Non-pigmented ciliary epithelial cell (primary cell): ENCODE data around the gene RAP1GAP2.

ENCODE experiments used
- DNase-seq: peaks from one replicate; pipeline ENCODE4 v3.0.0-alpha.2; 2010; ENCODE audit warnings: low read depth

Gene RAP1GAP2

DNA sequence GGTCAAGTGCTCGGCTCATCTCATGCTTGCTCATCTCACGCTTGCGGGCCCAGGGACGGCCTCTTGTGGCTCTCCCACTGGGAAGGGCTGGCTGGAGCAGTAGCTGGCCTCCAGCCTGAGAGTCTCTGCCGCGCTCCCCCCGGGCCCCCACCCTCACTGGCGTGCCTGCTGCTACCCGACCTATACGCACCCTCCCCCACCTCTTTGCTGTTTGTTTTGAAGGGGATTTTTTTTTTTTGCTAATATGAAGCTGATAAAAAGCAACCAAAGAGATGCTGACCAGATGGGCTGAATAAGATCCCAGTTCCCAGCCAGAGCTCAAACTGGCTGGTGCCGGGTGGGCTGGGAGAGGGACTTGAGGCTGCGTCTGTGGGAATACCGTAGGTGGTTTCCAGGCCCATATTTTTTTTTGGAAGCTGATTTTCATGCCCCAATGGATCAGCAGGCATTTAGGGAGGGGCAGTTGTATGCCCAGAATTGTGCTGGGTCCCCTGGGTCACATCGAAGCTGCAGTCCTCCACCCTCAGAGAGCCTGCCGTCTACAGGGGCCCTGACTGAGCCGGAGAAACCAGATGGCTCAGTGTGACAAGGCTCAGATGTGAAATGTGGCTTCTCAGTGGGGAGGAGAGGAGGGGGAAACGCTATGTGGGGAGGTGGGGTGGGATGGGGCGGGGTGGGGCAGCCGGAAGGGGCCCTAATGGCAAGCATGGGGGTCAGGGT lies 115.0 kb downstream of the RAP1GAP2 start:
- no peak for DNase-seq

DNA sequence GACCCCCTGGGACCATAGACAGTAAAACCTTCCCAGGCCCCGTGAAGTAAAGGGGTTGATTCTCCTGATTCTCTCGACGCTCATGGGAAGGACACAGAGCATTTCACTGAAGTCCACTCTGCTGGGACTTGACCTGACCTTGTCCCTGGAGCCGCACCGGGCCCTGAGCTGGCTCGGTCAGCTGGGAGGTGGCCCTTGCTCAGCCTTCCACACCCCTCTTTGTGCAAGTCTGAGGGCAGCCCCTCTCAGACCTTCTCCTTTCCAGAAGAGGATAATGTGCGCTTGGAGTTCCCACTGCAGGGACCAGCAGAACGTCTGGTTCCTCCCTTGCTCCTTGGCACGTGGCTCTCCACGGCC lies 115.5 kb downstream of the RAP1GAP2 start:
- no peak for DNase-seq

DNA sequence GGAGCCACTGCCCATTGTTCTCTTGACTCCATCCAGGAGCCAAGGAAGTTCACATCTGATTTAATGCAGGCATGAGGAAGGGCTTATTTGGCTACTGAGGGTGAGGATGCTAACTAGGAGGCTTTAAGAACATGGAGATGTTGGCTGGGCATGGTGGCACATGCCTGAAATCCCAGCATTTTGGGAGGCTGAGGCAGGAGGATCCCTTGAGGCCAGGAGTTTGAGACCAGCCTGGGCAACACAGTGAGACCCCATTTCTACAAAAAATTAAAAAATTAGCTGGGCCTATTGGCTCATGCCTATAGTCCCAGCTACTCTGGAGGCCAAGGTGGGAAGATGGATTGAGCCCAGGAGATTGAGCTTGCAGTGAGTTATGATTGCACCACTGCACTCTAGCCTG lies 116.5 kb downstream of the RAP1GAP2 start:
- no peak for DNase-seq

DNA sequence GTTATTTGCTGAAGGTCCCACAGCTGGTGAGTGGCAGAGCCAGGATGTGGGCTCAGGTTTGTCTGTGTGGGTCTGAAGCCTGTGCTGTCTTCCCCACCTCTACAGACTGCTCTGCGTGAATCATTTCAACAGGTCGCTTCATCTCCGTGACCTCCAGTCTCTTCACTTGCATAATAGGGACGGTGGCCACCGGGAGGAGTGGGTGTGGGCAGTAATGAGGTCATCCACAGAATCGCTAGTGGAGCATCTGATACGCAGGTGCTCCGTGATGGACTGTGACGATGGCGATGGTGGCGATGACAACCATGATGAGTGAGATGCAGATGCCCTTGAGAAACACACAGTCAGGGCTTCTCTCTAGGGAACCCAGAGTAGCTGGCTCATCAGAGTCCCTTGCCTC lies 120.2 kb downstream of the RAP1GAP2 start:
- DNase-seq, result no peak

DNA sequence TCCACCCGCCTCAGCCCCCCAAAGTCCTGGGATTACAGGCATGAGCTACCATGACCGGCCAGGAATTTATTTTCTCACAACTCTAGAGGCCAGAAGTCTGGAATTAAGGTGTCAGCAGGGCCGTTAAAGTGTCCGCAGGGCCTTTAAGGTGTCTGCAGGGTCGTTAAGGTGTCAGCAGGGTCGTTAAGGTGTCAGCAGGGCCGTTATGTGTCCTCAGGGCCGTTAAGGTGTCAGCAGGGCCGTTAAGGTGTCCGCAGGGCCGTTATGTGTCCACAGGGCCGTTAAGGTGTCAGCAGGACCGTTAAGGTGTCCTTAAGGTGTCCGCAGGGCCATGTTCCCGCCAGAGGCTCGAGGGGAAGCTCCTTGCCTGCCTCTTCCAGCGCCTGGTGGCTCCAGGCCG lies 125.2 kb downstream of the RAP1GAP2 start:
- no peak for DNase-seq

DNA sequence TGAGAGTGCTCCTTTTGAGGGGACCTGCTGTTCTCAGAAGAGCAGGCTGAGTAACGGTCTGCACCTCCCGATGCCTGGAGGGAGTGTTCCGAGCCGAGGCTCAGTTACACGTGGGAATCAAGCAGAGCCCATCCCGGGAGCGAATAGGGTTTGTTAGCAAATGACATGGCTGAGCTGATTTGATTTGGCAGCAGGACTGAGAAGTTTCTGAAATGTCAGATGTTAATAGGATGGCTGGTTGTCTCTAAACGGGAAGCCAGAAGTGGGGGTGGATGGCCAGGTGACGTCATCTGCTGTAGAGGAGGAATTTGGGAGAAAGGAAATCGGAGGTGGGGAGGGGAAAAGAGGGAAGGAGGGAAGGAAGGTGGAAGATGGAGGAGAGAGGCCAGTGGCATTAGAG lies 128.0 kb downstream of the RAP1GAP2 start:
- no peak for DNase-seq

DNA sequence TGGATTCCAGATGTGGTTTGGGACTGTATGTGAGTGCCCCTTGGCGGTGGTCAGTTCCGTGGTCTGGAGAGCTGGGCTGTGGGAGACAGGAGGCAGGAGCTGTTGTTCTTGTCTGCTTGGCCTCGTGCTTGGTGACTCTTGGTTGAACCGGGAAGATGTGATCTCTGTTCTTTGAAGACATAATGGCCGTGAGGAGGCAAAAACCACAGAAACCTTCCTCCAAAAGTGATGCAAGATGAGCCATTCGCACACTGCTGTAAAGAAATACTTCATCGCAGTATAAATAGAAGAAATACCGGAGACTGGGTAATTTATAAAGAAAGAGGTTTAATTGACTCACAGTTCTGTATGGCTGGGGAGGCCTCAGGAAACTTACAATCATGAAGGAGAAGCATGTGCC lies 128.8 kb downstream of the RAP1GAP2 start:
- no peak for DNase-seq

DNA sequence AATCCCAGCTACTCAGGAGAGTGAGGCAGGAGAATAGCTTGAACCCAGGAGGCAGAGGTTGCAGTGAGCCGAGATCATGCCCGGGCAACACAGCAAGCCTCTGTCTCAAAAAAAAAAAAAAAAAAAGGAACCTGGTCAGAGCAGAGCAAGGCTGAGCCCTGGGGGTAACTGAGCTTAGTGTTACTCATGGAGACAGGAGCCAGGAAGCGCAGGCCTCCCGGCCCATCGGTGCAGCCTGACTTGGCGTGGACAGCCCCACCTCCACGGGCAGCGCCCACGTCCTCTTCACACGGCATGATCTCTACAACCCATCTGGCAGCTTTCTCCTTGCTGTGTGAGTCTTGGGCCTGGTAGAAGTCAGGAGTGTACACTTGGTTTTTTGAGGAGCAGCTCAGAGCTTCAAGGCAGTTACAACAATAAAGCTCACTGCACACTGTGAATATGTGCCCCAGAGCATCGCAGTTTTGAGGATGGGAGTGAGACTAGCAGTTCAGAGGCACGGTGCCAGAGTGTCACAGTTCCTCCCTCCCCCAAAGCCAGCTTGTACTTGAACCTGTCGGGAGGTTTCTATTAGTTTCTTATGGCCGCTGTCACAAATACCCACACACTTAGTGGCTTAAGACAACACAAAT lies 129.9 kb downstream of the RAP1GAP2 start:
- DNase-seq, result no peak

DNA sequence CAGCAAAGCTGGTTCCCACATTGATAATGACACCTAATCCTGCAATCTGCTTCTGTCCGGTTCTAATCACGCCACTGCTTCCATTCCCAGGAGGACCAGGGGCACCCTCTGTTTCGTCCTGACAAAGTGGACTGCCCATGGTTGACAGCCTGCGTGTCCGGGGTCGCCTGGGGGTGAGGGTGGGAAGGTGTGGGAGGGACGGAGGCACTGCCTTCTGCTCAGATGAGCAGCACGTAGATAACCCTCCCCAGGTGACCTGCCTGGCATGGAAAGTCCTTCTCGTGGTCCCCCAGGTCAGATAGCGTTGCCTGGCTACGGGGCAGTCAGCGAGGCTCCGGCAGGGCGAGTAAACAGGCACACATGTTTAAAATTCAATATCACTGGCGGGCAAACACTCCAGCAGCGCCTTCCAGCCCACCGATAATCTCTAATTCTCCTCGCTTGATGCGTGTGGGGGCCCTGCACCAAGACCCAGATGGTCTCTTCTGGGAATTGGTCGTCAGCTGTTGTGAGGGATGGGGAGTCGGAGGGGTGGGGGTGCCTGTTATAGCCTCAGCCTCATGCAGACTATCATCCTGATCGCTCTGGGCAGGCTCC lies 132.2 kb downstream of the RAP1GAP2 start:
- DNase-seq, result no peak

DNA sequence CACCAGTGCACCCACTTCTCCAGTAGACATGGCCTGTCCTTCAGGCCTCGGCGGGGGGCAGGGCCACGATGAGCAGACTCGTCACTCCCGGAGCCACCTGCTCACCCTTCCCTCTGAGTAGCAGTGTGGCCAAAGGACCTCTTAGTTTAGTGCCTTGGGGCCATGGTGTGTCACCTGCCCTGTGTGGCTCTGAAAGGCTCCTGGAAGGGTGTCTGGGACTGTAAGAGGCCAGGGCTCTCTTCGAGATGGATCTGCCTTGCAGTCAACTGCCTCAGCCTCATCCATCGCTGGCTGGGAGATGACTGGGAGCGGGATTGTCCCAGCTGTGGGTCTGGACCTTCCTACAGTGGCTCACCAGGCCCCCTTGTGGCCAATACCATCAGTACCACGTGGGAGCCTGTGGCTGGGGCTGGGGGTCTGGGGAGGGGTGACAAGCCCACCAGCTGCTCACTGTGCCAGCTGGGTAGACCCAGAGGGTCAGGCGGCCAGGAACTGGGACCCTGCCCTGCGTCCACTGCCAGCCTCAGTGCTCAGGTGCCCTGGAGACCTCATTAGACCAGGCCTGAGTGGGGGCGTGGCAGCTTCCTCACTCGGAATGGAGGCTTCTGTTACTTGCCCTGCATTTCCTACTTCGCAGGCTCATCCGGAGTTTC lies 133.8 kb downstream of the RAP1GAP2 start:
- no peak for DNase-seq

DNA sequence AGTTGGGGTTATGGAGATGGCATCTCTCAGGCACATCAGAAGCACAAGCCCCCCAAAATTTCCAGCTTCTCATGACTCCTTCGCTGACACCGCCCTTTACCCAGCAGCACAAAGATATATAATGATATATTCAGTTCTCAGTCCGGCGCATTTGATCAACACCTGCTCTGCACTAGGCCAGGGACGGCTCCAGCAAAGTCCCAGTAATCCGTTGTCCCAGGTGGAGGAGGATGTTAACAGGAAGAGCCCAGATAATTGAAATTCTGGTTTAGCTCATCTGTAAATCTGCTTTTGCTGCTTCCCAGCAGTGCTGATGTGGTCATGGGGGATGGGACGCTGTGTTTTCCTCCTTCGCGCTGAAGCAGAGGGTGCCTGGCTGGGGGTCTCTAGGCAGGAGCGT lies 135.6 kb downstream of the RAP1GAP2 start:
- DNase-seq, result no peak

DNA sequence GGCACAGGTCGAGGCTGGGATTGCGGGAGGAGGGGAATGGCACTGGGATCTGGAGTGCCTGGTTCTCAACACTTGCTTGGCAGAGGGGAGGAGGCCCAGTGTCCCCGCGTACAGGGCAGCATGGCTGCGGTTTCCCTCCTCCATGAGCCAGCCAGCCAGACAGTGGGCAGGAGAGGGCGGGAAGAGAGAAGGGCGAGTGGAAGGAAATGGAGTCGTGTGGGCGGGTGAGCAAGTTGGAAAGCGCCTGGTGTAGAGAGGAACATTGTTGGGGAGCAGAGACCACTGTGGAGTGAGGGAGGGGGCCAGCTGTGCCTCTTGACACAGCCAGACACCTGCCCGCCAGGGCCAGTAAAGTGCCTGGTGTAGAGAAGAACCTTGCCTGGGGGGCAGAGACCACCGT lies 136.7 kb downstream of the RAP1GAP2 start:
- no peak for DNase-seq

DNA sequence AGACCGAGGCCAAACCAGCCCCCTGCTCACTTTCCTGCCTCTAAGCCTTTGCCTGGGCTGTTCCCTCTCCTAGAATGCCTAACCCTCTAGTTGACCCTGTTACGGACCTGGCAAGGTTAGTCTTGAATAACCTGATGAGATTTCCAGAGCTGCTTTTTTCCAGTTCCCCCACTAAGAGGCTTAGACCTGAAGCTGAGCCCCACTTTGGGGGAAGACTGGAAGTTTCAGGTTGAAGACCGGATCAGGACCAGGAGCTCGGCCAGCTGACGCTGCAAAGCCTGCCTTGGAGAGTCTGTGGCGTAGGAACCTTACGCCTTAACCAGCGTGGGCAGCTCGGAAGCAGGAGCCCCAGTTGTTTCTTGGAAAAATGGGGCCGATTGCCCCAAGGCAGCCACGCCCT lies 137.4 kb downstream of the RAP1GAP2 start:
- DNase-seq, result no peak

DNA sequence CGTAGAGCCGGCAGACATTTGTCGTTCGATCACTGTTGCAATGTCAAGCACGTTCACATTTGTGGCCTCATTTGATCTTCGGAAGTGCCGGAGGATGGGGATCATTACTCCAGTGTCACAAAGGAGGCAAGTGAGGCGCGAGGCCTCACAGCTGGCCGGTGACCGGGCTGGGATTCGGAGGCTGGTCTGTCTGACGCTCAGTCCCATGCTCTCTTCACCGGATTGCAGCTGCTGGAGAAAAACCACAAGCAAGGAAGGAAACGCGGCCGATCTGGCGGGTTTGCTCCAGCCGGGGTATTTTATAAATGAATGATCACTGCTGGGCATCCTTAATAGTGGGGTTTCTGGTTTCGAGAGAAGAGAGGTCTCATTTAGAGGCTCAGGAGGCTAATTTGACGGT lies 139.4 kb downstream of the RAP1GAP2 start:
- DNase-seq, result no peak

DNA sequence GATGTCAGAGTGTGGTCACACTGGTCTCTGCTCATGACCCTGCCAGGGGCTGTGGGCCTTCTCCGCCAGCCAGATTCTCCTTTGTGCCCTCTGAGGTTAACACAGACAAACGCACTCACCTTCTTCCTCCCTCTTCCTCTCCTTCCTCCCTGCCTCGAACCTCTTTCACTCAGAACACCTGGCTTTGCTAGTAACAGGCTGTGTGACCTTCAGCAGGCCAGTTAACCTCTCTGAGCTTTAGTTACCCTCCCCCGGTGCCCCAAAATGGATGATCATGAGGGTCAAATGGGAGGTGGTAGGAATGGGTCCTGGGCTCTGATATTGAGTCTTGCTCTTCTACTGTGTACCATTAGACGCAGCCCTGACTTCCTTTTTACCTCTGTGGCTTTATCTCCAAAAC lies 140.1 kb downstream of the RAP1GAP2 start:
- no peak for DNase-seq

DNA sequence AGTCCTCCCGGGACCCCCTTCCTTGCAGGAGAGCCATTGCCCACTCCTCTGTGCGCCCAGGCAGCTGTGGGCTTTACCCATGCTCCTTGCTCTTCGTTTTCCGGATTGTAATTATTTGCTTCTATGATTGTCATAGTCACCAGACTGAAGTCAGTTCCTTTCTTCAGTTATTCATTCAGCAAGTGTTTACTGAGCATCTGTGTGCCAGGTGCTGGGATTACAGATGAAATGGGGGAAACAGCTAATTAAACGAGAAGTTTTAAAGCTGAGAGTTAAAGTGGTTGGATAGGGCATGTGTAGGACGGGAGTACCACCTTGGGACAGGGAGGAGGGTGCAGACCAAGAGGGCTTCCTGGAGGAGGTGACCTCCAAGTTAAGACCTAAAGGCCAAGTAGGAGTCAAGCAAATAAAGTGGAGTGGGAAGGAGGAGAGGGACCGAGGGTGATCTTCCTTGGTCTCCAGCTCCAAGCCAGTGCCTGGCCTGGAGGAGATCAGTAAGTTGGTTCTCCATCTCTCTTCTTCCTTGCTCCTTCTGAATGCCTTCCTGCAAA lies 140.6 kb downstream of the RAP1GAP2 start:
- DNase-seq, result no peak

DNA sequence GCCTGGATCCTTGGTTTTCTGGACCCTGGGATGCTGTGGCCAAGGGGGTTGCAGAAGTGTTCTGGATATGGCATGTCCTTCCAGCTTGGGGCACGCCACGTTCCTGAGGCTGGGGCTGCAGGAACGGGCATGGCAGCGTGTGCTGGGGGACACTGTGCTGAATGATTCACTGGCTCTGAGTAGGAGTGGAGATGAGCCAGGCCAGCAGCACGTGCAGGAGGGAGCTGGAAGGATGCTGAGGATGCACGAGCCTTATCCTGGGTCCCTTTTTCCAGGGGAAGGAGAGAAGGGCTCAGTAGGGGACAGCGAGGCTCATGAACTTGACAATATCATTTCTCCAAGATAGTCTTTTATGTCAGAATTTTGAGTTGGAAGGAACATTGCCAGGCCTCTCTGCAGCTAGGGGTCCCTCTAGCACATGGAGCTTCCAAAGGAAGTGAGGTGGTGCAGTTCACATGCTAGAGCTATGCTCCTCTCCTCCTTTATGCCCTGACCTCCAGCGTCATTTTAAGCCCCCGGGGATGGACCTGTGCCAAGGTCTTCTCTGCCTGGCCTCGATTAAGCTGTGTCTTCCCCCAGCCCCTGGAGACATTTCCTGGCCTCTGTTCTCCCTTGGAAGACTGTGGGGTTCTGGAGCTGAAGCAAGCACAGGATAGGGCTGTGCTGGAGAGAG lies 141.2 kb downstream of the RAP1GAP2 start:
- DNase-seq, result no peak

DNA sequence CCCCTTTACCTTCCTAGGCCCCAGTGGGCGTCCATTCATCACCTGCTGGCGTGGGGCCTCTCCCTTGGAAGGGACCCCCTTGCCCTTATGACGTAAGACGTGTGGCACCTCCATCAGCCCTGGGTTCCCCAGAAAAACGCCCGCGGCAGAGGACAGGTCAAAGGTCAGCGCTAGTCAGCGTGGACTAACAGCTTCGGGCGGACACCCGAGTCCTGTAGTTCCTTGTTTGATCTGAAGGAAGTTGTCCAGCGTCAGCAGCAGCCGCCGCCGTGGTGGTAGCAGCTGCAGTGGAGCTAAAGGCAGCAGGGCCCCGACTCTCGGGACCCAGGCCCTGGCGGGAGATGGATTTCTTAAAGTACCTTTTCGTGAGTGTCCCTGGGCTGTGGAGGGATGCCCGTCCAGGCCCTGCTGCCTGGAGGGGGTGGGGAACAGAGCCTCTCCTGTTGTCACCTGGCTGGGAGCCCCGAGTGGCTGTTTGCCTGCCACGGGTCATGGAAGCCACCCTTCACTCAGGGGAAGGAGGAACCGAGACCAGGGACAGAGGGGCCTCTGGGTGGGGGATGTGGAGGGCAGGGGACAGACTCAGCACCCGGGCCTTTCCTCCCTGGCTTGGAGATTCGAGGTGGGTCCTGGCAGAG lies 143.6 kb downstream of the RAP1GAP2 start:
- no peak for DNase-seq

DNA sequence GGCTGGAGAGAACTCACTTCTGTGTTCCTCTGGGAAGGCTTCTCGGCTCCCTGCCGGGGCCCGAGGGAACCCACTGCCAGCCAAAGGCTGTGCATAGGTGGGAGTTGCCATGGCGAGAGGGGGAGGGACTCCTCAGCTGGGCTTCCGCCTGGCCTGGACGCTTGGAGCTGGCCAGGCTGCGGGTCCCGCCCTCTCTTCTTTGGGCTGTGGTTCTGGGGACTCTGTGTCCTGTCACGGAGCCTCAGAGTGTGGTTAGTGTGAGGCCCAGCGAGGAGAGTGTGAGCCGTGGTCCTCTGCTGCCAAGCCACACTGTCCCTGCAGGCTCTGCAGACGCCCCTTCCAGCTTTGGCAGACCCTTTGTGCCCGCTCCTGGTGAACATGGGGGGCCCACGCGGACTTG lies 144.1 kb downstream of the RAP1GAP2 start:
- no peak for DNase-seq

DNA sequence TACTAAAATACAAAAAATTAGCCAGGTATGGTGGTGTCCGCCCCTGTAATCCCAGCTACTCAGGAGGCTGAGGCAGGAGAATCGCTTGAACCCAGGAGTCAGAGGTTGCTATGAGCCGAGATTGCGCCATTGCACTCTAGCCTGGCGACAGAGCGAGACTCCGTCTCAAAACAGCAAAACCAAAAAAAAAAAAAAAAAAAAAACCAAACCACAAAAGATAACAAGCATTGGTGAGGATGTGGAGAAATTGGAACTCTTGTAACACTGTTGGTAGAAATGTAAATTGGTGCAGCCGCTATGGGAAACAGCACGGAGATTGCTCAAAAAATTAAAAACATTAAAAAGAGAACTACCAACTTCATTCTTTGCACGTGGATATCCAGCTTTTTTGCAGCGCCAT lies 147.7 kb downstream of the RAP1GAP2 start:
- no peak for DNase-seq

DNA sequence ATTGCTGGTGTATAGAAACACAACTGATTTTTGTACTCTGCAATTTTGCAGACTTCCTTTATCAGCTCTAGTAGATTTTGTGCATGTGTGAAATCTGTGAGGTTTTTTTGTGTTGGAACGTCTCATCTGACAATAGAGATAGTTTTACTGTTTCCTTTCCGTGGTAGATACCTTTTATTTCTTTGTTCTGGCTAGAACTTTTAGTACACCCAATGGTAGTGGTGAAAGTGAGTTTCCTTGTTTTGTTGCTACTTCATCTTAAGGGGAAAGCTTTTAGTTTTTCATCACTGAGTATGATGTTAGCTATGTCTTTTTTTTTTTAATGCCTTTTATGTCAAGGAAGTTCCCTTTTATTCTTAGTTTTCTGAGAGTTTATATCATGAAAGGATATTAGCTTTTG lies 149.1 kb downstream of the RAP1GAP2 start:
- no peak for DNase-seq

DNA sequence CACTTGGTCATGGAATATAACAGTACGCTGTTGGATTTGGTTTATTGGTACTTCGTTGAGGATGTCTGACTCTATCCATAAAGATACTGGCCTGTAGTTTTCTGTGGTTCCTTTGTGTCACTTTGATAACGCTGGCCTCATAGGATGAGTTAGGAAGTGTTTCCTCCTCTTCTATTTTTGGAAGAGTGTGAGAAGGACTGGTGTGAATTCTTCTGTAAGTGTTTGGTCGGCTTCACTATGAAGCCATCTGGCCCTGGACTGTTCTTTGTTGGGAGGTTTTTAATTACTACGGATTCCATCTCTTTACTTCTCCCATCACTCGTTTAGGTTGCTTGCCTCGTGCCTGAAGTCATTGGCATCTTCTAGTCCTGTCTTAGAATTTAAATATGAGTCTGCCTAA lies 149.9 kb downstream of the RAP1GAP2 start:
- DNase-seq, result no peak
